Testis (tissue), 3 donors: ENCODE data around the gene PLEKHG4B. TPM values are rescaled to one million over a fixed set of nuclear protein-coding genes. Genes with fewer than 3 reads are reported as not detected.

Source experiments
- DNase-seq: peaks from one replicate; pipeline ENCODE4 v3.0.0-alpha.2; 2019
- H3K27ac ChIP-seq, 2 donors: fragments of 200-600 bp; sonication (generic); one replicate each; pipeline ENCODE4 v1.5.1; 2019
- H3K27me3 ChIP-seq: fragments of 200-600 bp; sonication (generic); one replicate; pipeline ENCODE4 v1.5.1; 2019
- H3K36me3 ChIP-seq: fragments of 200-600 bp; sonication (generic); one replicate; pipeline ENCODE4 v1.5.1; 2017; ENCODE audit warnings: low read depth; ENCODE audit errors: missing control alignments
- H3K4me1 ChIP-seq: fragments of 200-600 bp; sonication (generic); one replicate; pipeline ENCODE4 v1.5.1; 2019
- H3K4me3 ChIP-seq, 2 donors: fragments of 200-600 bp; sonication (generic); one replicate each; pipeline ENCODE4 v1.5.1; 2017 to 2019
- H3K9me3 ChIP-seq: fragments of 200-600 bp; sonication (generic); one replicate; pipeline ENCODE4 v1.5.1; 2017
- POLR2A ChIP-seq: fragments of 450-650 bp; IDR thresholded peaks from one replicate; pipeline ENCODE4 v1.6.1; 2017; ENCODE audit warnings: antibody characterized with exemption, mild to moderate bottlenecking, moderate library complexity
- WGBS, 2 donors: methylation state at CpG; one replicate each; pipeline ENCODE4 v1.1.5; 2018; 5-methylcytosine and 5-hydroxymethylcytosine counted together
- intact Hi-C: fragments of 100-400 bp; cut with DNase I; formaldehyde crosslinking; loops from one replicate; pipeline ENCODE4 v1.15.1; 2023; ENCODE audit warnings: low total_unique reads
- polyA plus RNA-seq: library from polyadenylated mRNA; stranded (reverse); fragments of 350-450 nt; fragmentation: Illumina TruSeq; extraction: RNeasy Lipid Tissue Mini Kit (QIAGEN cat#74804); gene quantifications from one replicate; pipeline ENCODE4 v1.2.3, GENCODE V29; 2014; ENCODE audit warnings: low read depth, low replicate concordance; ENCODE audit not compliant: insufficient read depth
- total RNA-seq, 2 donors: library from RNA; depleted of rRNA; stranded (reverse); fragments of >200 nt; gene quantifications; one replicate each; pipeline ENCODE4 v1.2.3, GENCODE V29; 2016
- TF ChIP-seq, protein P1 (sequence below), 3 experiments: fragments of 450-650 bp in 2 of 3; fragments of 200-600 bp in 1 of 3; sonication (generic) in 1 of 3; IDR thresholded peaks; one replicate each; pipeline ENCODE4 v1.5.1; 2016 to 2019; ENCODE audit warnings: antibody characterized with exemption in 3 of 3, mild to moderate bottlenecking in 2 of 3, moderate library complexity in 1 of 3

Gene PLEKHG4B
- total and polyA plus RNA-seq, 3 donors from 2014 or later = 3.2 to 6.9 (median 6.0) TPM

DNA sequence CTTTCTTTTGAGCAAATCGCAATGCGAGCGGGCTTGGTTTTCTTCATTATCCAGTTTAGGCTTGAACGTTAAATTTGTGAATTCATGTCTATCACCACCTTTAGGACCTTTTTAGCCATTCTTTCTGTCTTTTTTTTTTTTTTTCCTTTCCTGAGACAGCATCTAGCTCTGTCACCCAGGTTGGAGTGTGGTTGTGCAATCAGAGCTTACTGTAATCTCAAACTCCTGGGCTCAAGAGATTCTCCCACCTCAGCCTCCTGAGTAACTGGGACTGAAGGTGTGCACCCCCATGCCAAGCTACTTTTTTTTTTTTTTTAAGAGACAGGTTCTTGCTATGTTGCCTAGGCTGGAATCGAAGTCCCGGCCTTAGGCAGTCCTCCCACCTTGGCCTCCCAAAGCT is 60.1 kb downstream of the PLEKHG4B start:
- no peaks in the 10 kb centered on the region for H3K36me3 ChIP-seq
- H3K27ac ChIP-seq = no peak overlapping the region
- H3K9me3 ChIP-seq = no peaks in the 10 kb centered on the region
- TF ChIP-seq POLR2A = no peak
- TF ChIP-seq, protein P1, sequence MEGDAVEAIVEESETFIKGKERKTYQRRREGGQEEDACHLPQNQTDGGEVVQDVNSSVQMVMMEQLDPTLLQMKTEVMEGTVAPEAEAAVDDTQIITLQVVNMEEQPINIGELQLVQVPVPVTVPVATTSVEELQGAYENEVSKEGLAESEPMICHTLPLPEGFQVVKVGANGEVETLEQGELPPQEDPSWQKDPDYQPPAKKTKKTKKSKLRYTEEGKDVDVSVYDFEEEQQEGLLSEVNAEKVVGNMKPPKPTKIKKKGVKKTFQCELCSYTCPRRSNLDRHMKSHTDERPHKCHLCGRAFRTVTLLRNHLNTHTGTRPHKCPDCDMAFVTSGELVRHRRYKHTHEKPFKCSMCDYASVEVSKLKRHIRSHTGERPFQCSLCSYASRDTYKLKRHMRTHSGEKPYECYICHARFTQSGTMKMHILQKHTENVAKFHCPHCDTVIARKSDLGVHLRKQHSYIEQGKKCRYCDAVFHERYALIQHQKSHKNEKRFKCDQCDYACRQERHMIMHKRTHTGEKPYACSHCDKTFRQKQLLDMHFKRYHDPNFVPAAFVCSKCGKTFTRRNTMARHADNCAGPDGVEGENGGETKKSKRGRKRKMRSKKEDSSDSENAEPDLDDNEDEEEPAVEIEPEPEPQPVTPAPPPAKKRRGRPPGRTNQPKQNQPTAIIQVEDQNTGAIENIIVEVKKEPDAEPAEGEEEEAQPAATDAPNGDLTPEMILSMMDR (IDR thresholded peaks at IDR 0.05) = no peak
- no peak for DNase-seq
- no peaks in the 10 kb centered on the region for H3K27me3 ChIP-seq
- H3K4me1 ChIP-seq = no peaks in the 10 kb centered on the region
- intact Hi-C loops = no loop called here
- 93 to 97% methylated on average over 6 of the region's 6 CpGs for WGBS, 2 donors
- no peak overlapping the region for H3K4me3 ChIP-seq

DNA sequence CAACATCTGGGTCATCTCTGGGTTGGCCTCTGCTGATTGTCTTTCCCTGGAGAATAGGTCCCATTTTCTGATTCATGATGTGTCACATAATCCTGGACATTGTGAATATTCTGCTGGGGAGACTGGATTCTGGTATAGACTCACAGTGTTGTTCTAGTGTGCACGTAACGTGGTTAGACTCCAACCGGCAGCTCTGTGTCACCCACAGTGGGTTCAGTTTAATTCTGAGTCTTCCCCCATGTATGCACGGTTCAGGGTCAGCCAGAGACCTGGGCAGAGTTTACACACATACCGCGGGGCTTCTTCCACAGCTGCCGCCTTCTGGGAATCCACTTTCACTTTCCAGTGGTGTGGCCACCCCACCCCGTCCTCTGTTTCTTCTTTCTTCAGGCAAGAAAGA is 61.3 kb downstream of the PLEKHG4B start:
- no peak overlapping the region for H3K27ac ChIP-seq
- 87 to 94% methylated on average over 8 of the region's 8 CpGs for WGBS, 2 donors
- H3K4me3 ChIP-seq = no peak overlapping the region
- no peaks in the 10 kb centered on the region for H3K27me3 ChIP-seq
- no peaks in the 10 kb centered on the region for H3K4me1 ChIP-seq
- no peak for TF ChIP-seq POLR2A
- TF ChIP-seq, protein P1 (IDR thresholded peaks at IDR 0.05) = no peak
- no peaks in the 10 kb centered on the region for H3K36me3 ChIP-seq
- DNase-seq = no peak
- intact Hi-C loops = no loop called here
- H3K9me3 ChIP-seq = no peaks in the 10 kb centered on the region

DNA sequence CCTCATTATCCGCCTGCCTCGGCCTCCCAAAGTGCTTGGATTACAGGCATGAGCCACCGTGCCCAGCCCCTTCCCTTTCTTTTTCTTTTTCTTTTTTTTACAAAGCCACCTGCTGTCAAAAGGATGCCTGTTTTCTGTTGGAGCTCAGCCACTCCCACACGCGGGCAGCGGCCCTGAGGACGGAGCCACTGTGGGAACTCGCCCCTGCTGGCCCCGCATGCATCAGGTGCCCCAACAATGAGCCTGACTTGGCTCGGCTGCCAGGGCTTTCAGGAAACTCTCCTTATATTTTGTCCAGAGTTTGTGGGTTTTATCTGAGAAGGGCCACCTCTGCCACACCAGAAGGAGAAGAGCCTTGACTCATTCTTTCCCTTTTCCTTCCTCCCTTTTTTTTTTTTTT is 62.3 kb downstream of the PLEKHG4B start:
- DNase-seq = peak; percentile 12
- Histone ChIP-seq H3K27me3 (no peaks in the 10 kb centered on the region), H3K9me3 (no peaks in the 10 kb centered on the region), H3K27ac (no peak overlapping the region), H3K4me3 (no peak overlapping the region), H3K36me3 (no peaks in the 10 kb centered on the region), H3K4me1 (no peaks in the 10 kb centered on the region)
- 59 to 73% methylated on average over 10 of the region's 10 CpGs for WGBS, 2 donors
- TF ChIP-seq, protein P1 (IDR thresholded peaks at IDR 0.05) = no peak
- no peak for TF ChIP-seq POLR2A
- intact Hi-C loops = no loop called here

DNA sequence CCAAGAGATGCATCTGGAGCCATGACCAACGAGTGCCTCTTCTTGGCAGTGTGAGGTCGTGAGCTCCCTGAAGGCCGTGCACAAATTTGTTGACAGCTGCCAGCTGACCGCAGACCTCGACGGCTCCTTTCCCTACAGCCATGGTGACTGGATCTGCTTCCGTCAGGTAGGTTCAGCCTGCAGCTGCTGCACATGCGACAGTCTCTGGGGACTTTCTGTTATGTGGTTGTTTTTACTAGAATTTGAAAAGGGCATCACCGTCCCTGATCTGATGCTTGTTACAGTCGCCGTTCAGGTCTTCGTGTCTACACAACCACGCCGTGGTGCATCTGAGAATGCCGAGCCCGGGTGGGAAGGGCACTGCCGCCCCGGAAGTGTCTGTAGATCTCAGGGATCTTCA is 62.9 kb downstream of the PLEKHG4B start:
- Histone ChIP-seq H3K4me1 (no peaks in the 10 kb centered on the region), H3K27ac (no peak overlapping the region), H3K4me3 (no peak overlapping the region), H3K36me3 (no peaks in the 10 kb centered on the region), H3K27me3 (no peaks in the 10 kb centered on the region), H3K9me3 (no peaks in the 10 kb centered on the region)
- 88 to 92% methylated on average over 18 of the region's 18 CpGs for WGBS, 2 donors
- DNase-seq = peak; percentile 11
- TF ChIP-seq, protein P1 (IDR thresholded peaks at IDR 0.05) = no peak
- TF ChIP-seq POLR2A = no peak
- intact Hi-C loops = no loop called here

DNA sequence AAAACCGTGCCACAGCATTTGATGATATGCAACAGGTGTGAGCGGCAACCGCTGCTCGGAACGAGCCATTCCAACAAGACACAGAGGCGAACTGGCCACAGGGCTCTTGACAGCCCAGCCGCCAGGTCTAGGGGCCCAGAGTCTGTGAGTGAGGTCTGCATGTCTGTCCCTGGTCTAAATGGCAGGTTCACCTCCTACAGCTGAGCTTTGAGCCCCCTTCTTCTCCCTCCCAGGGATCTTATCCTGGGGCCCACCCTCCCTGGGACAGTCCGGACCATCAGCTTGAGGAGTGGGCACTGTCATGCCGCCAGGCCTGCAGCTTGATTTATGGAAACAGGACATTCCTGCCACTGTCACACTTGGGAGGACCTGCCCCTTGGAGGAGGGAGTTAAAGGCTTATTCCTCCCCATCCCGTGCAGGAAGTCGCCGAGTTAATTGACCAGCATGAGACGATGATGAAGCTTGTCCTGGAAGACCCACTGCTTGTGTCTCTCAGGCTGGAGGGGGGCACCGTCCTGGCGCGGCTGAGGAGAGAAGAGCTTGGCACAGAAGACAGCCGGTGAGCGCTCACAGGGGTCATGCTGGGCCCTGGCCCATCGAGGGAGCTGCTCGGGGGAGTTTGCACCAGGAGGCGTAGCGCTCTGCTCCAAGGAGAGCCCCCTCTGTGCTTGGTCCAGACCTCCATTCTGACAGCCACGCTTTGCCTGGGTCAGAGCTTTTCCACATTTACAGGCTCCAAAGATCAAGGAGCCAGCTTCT is 63.9 kb downstream of the PLEKHG4B start:
- Histone ChIP-seq H3K36me3 (no peaks in the 10 kb centered on the region), H3K4me1 (no peaks in the 10 kb centered on the region), H3K27me3 (no peaks in the 10 kb centered on the region), H3K4me3 (no peak overlapping the region), H3K9me3 (no peaks in the 10 kb centered on the region), H3K27ac (no peak overlapping the region)
- intact Hi-C loops = no loop called here
- WGBS, 2 donors = 90 to 92% methylated on average over 21 to 23 of the region's 23 CpGs
- DNase-seq = no peak
- TF ChIP-seq, protein P1 (IDR thresholded peaks at IDR 0.05) = no peak
- TF ChIP-seq POLR2A = no peak
